Right lobe of liver (tissue), 4 donors: Measurements from ENCODE around the gene PPP1R9A.

Experiments
- CTCF ChIP-seq, 4 donors: fragments of 200-600 bp in 3 of 4; fragments of 450-650 bp in 1 of 4; IDR thresholded peaks; one replicate each; pipeline versions ENCODE4 v1.5.1 to v1.8.0; 2016 to 2022; ENCODE audit warnings: antibody characterized with exemption in 4 of 4, mild to moderate bottlenecking in 2 of 4
- POLR2A ChIP-seq: fragments of 450-650 bp; IDR thresholded peaks from one replicate; pipeline ENCODE4 v1.6.1; 2017; ENCODE audit warnings: antibody characterized with exemption, mild to moderate bottlenecking
- donor health status: DM: no; HTN: no; CAD: no.
- donor health status: DM: no; HTN: no; CAD: no.
- donor health status: DM: no; HTN: yes; CAD: no.

- TF ChIP-seq CTCF (IDR thresholded peaks at IDR 0.05) (no peak), POLR2A (no peak)
These were observed 302.4 kb downstream of the PPP1R9A start for GRCh38 chr7:95209788-95210187.
